ENCODE results near the gene SELENOS. TPM values are rescaled to one million over a fixed set of nuclear protein-coding genes. Genes with fewer than 3 reads are reported as not detected.

The SELENOS gene, protein sequence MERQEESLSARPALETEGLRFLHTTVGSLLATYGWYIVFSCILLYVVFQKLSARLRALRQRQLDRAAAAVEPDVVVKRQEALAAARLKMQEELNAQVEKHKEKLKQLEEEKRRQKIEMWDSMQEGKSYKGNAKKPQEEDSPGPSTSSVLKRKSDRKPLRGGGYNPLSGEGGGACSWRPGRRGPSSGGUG
- 32.0 TPM for total RNA-seq

DNA sequence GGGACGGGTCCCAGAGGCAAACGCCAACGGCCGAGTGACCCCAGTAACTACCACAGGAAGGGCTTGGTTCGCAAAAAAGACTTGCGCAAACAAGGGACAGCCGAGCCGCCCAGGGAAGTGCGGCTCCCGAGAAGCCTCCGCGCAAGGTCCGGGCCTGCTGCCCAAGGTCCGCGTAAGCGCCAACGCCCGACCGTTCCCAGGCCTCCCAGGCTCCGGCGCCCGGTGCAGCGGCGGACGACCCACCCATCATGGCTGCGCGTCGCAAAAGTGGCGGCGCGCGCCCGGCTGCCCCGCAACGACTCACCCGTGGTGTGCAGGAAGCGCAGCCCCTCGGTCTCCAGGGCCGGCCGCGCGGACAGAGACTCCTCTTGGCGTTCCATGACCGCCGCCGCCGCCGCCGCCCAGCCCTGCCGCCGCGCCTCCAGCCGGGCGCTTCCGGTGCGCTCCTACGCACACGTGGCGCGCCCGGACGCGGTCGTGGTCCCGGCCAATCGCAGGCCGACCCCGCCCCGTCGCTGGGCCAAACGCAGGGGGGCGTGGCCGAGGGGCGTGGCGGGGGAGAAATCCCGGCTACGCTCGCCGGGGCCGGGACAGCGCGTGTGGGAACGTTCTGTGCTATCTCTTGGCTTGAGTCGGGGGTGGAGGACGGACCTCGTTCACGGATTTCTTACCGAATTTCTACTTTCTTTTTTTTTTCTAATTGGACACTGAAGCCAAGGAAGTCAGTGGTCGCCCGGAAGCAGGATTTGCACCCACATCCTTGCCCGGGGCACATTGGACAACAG, at the start of gene SELENOS:
TSS of gene SELENOS (minus strand) at position 448 of the 785 bp plus-strand sequence. CDS start at position 380, 68 bp downstream.
- Histone ChIP-seq H3K36me3 (peaks cover 47 to 57% of the 10 kb centered on the region in 2 donors), H3K27ac (peak within 1 kb of the TSS; percentile 89 to 93), H3K27me3 (no peaks in the 10 kb centered on the region), H3K4me3 (peak within 1 kb of the TSS; percentile 67 to 90), H3K9me3 (no peaks in the 10 kb centered on the region), H3K4me1 (peaks cover 0 to 14% of the 10 kb centered on the region in 2 donors)
- TF ChIP-seq, protein P1, sequence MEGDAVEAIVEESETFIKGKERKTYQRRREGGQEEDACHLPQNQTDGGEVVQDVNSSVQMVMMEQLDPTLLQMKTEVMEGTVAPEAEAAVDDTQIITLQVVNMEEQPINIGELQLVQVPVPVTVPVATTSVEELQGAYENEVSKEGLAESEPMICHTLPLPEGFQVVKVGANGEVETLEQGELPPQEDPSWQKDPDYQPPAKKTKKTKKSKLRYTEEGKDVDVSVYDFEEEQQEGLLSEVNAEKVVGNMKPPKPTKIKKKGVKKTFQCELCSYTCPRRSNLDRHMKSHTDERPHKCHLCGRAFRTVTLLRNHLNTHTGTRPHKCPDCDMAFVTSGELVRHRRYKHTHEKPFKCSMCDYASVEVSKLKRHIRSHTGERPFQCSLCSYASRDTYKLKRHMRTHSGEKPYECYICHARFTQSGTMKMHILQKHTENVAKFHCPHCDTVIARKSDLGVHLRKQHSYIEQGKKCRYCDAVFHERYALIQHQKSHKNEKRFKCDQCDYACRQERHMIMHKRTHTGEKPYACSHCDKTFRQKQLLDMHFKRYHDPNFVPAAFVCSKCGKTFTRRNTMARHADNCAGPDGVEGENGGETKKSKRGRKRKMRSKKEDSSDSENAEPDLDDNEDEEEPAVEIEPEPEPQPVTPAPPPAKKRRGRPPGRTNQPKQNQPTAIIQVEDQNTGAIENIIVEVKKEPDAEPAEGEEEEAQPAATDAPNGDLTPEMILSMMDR (IDR thresholded peaks at IDR 0.05): no peak
- intact Hi-C loops (cut with DNase I): loop anchor here (1.0 to 5.0 kb wide), 3 partner anchors 18 to 675 kb away; partner anchors contain the start of genes ASB7, LINS1, LRRK1 and SNRPA1
- peak; percentile 52 to 93 for DNase-seq (ENCODE audit: low spot score in 2 of 2)

DNA sequence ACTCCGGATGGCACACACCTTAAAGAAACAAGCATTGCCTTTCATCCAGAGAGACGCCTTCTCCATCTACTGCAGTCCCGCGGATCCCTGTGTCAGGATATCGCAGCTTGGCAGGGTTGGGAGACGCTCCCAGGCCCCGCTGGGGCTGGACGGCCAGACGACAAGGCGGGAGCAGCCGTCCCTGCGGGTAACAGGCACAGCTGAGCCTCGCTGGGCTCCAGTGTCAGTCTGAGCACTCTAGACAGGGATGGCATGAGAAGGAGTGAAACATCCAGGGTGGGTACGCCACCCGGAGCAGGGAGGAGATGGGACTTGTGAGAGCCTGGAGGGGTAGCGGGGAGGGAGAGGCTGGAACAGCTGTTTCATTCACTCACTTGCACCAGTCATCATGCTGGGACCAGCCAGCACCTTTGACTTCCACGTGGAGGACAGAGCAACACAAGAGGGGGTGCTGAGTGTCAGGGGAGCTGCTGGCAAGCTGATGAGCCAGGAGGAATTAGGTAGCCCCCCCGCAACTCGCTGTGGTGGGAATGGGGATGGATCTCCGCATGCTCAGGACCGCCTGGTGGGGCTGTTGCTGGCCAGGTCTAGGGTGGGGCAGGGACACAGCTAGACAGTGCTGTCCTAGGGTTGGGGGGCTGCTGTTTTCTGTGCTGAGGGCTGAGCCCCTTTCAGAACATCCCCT, 49.3 kb upstream of the SELENOS start:
- Histone ChIP-seq H3K9me3 (no peaks in the 10 kb centered on the region), H3K27me3 (no peaks in the 10 kb centered on the region), H3K27ac (no peak overlapping the region), H3K36me3 (no peaks in the 10 kb centered on the region), H3K4me1 (no peaks in the 10 kb centered on the region), H3K4me3 (no peak overlapping the region)
- intact Hi-C loops (cut with DNase I): no loop called here
- TF ChIP-seq, protein P1 (IDR thresholded peaks at IDR 0.05): no peak
- peak in 1 of 2 donors; percentile 39 for DNase-seq (ENCODE audit: low spot score in 2 of 2)

DNA sequence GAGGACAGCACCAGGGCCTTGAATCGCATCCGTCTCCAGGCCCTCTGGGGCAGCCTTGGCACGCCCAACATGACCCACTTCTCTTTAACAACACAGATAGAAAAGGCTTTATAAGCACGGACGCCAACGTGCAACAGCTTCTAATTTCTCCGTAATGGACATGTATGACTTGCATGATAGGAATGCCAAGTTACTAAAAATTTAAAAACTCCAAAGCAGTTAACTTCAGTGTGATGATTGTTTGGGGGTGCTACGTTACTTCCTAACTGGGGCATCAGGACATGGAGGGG, 48.7 kb upstream of the SELENOS start:
- no peaks in the 10 kb centered on the region for H3K9me3 ChIP-seq
- H3K4me1 ChIP-seq: no peaks in the 10 kb centered on the region
- H3K27me3 ChIP-seq: no peaks in the 10 kb centered on the region
- no peak for DNase-seq (ENCODE audit: low spot score in 2 of 2)
- H3K4me3 ChIP-seq: no peak overlapping the region
- TF ChIP-seq, protein P1 (IDR thresholded peaks at IDR 0.05): no peak
- no peak overlapping the region for H3K27ac ChIP-seq
- intact Hi-C loops (cut with DNase I): no loop called here
- no peaks in the 10 kb centered on the region for H3K36me3 ChIP-seq

DNA sequence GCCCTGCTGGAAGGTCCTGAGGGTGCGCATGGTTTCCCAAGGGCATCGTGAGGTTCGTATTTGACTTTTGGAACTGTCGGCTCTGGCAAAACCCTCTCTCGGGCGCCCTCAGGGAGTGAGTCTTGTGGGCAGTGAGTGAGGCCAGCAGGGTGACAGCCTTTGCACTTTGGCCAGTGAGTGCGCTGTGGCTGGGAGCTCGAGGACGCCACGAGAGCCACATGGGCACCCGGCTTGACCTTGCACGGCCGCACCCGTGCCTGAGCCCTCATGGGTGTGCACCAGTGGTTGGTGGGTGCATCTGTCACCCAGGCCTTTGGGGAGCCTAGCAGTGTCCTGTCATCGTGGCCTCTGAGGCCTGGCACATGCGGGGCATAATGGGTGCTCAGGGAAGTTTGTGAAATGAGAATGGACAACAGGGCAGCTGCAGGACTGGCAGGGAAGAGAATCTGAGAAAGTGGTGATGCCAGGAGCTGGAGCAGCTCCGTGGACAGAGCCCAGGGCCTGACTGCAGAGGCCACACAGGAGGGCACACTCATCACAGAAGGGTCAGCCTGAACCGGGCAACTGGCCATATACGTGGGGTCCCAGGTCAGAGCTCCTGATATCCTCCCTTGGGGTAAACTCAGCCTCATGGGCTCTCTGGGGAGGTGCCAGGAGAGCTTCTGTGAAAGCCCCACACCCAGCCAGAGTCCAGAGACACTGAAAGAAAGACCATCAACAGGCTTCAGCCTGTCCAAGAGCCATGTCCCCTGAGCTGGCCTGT, 48.2 kb upstream of the SELENOS start:
- Histone ChIP-seq H3K27me3 (no peaks in the 10 kb centered on the region), H3K4me1 (no peaks in the 10 kb centered on the region), H3K4me3 (no peak overlapping the region), H3K9me3 (no peaks in the 10 kb centered on the region), H3K36me3 (no peaks in the 10 kb centered on the region), H3K27ac (no peak overlapping the region)
- TF ChIP-seq, protein P1 (IDR thresholded peaks at IDR 0.05): no peak
- intact Hi-C loops (cut with DNase I): no loop called here
- DNase-seq (ENCODE audit: low spot score in 2 of 2): no peak

DNA sequence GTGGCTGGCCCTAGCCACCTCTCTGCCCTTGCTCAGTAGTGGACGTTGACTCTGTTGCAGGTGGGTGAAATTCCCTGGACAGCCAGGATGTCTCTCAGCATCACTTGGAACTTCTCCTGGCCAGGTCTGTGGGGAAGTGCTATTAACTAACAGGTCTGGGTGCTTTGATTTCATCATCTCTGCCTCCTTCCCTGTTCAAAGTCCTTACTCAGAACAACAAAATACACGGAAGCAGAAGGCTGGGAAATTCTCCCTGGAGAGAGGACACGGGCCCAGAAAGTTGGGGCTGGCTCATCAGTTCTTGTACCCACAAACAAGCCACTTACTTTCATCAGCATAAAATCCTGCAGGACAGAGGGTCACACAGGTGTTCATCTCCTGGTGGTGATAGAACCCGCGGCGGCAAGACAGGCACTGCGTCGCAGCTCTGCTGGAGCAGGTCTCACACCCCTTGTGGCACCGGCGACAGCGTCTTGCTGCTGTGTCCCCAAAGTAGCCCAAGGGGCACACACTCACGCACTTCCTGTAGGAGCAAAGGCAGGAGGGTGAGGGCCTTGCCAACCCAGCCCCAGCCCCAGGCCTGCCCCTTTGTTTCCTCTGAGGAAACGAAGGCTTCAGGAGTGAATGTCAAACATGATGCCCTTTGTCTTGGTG, 47.4 kb upstream of the SELENOS start:
- H3K4me3 ChIP-seq: no peak overlapping the region
- H3K27ac ChIP-seq: no peak overlapping the region
- no peaks in the 10 kb centered on the region for H3K27me3 ChIP-seq
- intact Hi-C loops (cut with DNase I): no loop called here
- no peaks in the 10 kb centered on the region for H3K36me3 ChIP-seq
- DNase-seq (ENCODE audit: low spot score in 2 of 2): no peak
- TF ChIP-seq, protein P1 (IDR thresholded peaks at IDR 0.05): no peak
- H3K4me1 ChIP-seq: no peaks in the 10 kb centered on the region
- H3K9me3 ChIP-seq: no peaks in the 10 kb centered on the region
